ENCODE measurements around the gene SIAE. TPM values are rescaled to one million over a fixed set of nuclear protein-coding genes. Genes with fewer than 3 reads are reported as not detected.

The SIAE gene
- total RNA-seq, 3 donors from 2014 or later, result 12.5 to 17.0 (median 14.9) TPM

GRCh38 chr11:124643042-124643604, 30.4 kb downstream of the SIAE start:
- H3K36me3 ChIP-seq, result no peaks in the 10 kb centered on the region
- H3K9me3 ChIP-seq, result no peaks in the 10 kb centered on the region
- DNase-seq (ENCODE audit: low spot score in 2 of 2), result no peak
- no peaks in the 10 kb centered on the region for H3K27me3 ChIP-seq
- no peaks in the 10 kb centered on the region for H3K4me1 ChIP-seq
- H3K27ac ChIP-seq, result no peak overlapping the region
- no peak for TF ChIP-seq POLR2A (IDR thresholded peaks at IDR 0.05)
- no peak for TF ChIP-seq CTCF (IDR thresholded peaks at IDR 0.05)
- TF ChIP-seq POLR2AphosphoS5 (IDR thresholded peaks at IDR 0.05), result no peak
- no peak overlapping the region for H3K4me3 ChIP-seq
- intact Hi-C loops (cut with DNase I; ENCODE audit: low total_unique reads), result no loop called here

DNA sequence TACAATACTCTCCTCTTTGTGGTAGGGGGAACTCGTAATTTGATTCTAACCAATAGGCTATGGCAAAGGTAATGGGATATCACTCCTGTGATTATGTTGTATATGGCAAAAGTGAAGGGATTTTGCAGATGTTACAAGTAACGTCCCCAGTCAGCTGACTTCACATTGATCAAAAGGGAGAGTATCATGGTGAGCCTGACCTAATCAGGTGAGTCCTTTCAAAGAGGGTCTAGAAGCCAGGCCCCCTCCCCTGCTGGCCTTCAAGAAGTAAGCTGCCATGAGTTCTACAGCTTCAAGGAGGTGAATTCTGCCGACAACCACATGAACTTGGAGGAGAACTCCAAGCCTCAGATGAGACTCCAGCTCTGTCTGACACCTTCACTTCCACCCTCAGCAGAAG, 30.9 kb downstream of the SIAE start:
- H3K4me1 ChIP-seq, result no peaks in the 10 kb centered on the region
- H3K27ac ChIP-seq, result no peak overlapping the region
- TF ChIP-seq CTCF (IDR thresholded peaks at IDR 0.05), result no peak
- no peak for TF ChIP-seq POLR2A (IDR thresholded peaks at IDR 0.05)
- no peak for TF ChIP-seq POLR2AphosphoS5 (IDR thresholded peaks at IDR 0.05)
- no peaks in the 10 kb centered on the region for H3K27me3 ChIP-seq
- DNase-seq (ENCODE audit: low spot score in 2 of 2), result no peak
- no peaks in the 10 kb centered on the region for H3K36me3 ChIP-seq
- intact Hi-C loops (cut with DNase I; ENCODE audit: low total_unique reads), result no loop called here
- H3K9me3 ChIP-seq, result no peaks in the 10 kb centered on the region
- no peak overlapping the region for H3K4me3 ChIP-seq

DNA sequence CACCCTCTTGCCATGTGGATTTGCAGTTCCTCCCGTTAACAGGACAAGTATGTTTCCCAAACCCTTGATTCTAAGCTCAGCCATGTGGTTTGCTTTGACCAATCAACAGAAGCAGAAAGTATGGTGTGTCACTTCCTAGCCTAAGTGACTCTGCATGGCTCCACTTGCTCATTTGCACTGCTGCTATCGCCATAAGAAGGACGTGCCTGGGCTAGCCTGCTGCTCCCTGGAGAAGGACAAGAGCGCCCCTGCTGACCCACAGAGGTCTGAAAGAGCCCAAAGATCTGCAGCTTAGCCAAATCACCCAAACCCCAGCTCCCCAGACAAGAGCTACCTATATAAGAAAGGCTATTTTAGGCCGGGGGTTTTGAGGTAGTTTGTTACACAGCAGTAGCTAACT, 32.9 kb downstream of the SIAE start:
- TF ChIP-seq POLR2AphosphoS5 (IDR thresholded peaks at IDR 0.05) (no peak), POLR2A (IDR thresholded peaks at IDR 0.05) (no peak), CTCF (IDR thresholded peaks at IDR 0.05) (no peak)
- no peaks in the 10 kb centered on the region for H3K36me3 ChIP-seq
- no peak for DNase-seq (ENCODE audit: low spot score in 2 of 2)
- intact Hi-C loops (cut with DNase I; ENCODE audit: low total_unique reads), result no loop called here
- H3K27ac ChIP-seq, result no peak overlapping the region
- no peaks in the 10 kb centered on the region for H3K4me1 ChIP-seq
- no peaks in the 10 kb centered on the region for H3K27me3 ChIP-seq
- no peaks in the 10 kb centered on the region for H3K9me3 ChIP-seq
- no peak overlapping the region for H3K4me3 ChIP-seq

DNA sequence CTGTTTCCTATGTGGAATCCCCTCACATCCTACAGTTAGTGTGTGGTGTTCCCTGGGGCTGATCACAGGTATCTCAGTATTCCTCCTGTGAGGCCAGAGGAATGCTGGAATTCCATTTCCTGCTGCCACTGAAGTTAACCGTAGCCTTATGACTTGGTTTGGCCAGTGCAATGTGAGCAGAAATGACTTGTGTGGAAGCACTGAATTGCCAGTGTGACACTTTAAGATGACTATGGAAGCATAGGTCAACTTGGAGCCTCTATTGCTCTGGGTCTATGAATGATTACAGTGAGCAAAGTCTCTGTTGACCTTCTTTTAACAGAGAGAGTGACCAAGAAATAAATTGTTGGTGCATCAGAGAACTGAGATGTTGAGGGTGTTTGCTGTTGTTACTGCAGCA, 34.4 kb downstream of the SIAE start:
- H3K27ac ChIP-seq, result no peak overlapping the region
- H3K27me3 ChIP-seq, result no peaks in the 10 kb centered on the region
- H3K9me3 ChIP-seq, result no peaks in the 10 kb centered on the region
- TF ChIP-seq POLR2A (IDR thresholded peaks at IDR 0.05) (no peak), POLR2AphosphoS5 (IDR thresholded peaks at IDR 0.05) (no peak), CTCF (IDR thresholded peaks at IDR 0.05) (no peak)
- DNase-seq (ENCODE audit: low spot score in 2 of 2), result no peak
- no peaks in the 10 kb centered on the region for H3K36me3 ChIP-seq
- no peaks in the 10 kb centered on the region for H3K4me1 ChIP-seq
- no peak overlapping the region for H3K4me3 ChIP-seq
- intact Hi-C loops (cut with DNase I; ENCODE audit: low total_unique reads), result no loop called here

DNA sequence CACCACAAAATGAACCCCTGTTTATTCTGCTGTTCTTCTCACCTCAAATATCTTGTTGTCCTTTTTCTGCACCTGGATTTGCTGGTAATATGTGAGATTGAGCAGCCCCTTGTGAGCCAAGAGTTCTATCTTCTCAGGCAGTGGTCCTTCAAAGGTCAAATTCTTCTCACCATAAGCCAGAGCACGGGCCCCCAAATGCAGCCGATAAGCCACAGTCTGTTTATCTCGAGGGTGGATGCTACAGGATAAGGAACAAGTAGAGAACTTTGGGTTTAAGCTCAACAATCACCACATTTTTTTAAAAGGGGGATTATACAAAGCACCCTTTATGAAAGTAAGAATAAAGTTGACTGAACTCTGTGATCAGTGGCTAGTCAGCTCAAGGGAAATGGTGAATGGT, 35.0 kb downstream of the SIAE start:
- no peak for TF ChIP-seq POLR2A (IDR thresholded peaks at IDR 0.05)
- no peak for TF ChIP-seq POLR2AphosphoS5 (IDR thresholded peaks at IDR 0.05)
- TF ChIP-seq CTCF (IDR thresholded peaks at IDR 0.05), result no peak
- no peak overlapping the region for H3K4me3 ChIP-seq
- no peaks in the 10 kb centered on the region for H3K36me3 ChIP-seq
- DNase-seq (ENCODE audit: low spot score in 2 of 2), result no peak
- no peaks in the 10 kb centered on the region for H3K27me3 ChIP-seq
- intact Hi-C loops (cut with DNase I; ENCODE audit: low total_unique reads), result no loop called here
- no peak overlapping the region for H3K27ac ChIP-seq
- H3K4me1 ChIP-seq, result no peaks in the 10 kb centered on the region
- no peaks in the 10 kb centered on the region for H3K9me3 ChIP-seq
